OCI-LY3 (cell line): ENCODE data around the gene ERI3.

Experiments used
- H2AFZ ChIP-seq: fragments of 200-600, 300-600 bp; shearing (Covaris generic); 2 replicates; pipeline ENCODE4 v1.6.0; 2014; ENCODE audit warnings: antibody characterized with exemption, low read depth, low read length
- H3K27ac ChIP-seq: fragments of 200-600, 300-600 bp; sonication (generic); 2 replicates; pipeline ENCODE4 v1.5.1; 2014; ENCODE audit warnings: mild to moderate bottlenecking, low read length, moderate library complexity, mixed read lengths
- H3K27me3 ChIP-seq: fragments of 200-600, 300-600 bp; sonication (generic); 2 replicates; pipeline ENCODE4 v1.6.1; 2014; ENCODE audit warnings: low read depth, low read length, mixed read lengths
- H3K36me3 ChIP-seq: fragments of 200-600, 300-600 bp; sonication (generic); replicated peaks from 2 replicates; pipeline ENCODE3; 2014; ENCODE audit warnings: low read depth, low read length, mixed read lengths
- H3K4me1 ChIP-seq: fragments of 300-600, 200-600 bp; sonication (generic); 2 replicates; pipeline ENCODE4 v1.6.1; 2014; ENCODE audit warnings: low read length, mixed read lengths
- H3K4me2 ChIP-seq: fragments of 200-600, 300-600 bp; sonication (generic); 2 replicates; pipeline ENCODE4 v1.6.1; 2014; ENCODE audit warnings: low read length, mixed read lengths
- H3K4me3 ChIP-seq: fragments of 300-600, 200-600 bp; sonication (generic); 2 replicates; pipeline ENCODE4 v1.5.1; 2014; ENCODE audit warnings: antibody characterized with exemption, mild to moderate bottlenecking, low read length, moderate library complexity
- H3K79me2 ChIP-seq: fragments of 300-600, 200-600 bp; shearing (Covaris generic); 2 replicates; pipeline ENCODE4 v1.6.1; 2014; ENCODE audit warnings: mild to moderate bottlenecking, low read length, mixed read lengths
- H3K9ac ChIP-seq: fragments of 300-600, 200-600 bp; shearing (Covaris generic); 2 replicates; pipeline ENCODE4 v1.6.0; 2014; ENCODE audit warnings: mild to moderate bottlenecking, low read length, moderate library complexity
- H3K9me3 ChIP-seq: fragments of 200-600, 300-600 bp; shearing (Covaris generic); 2 replicates; pipeline ENCODE4 v1.6.1; 2014; ENCODE audit warnings: low read length, mixed read lengths; ENCODE audit not compliant: insufficient read depth
- H4K20me1 ChIP-seq: fragments of 200-600, 300-600 bp; sonication (generic); 2 replicates; pipeline ENCODE4 v1.6.1; 2016; ENCODE audit warnings: low read length, mixed read lengths; ENCODE audit not compliant: insufficient read depth
- EZH2phosphoT487 ChIP-seq: fragments of 200-600 bp; shearing (Covaris generic); IDR thresholded peaks from 2 replicates; pipeline ENCODE4 v1.6.1; 2018; ENCODE audit warnings: antibody characterized with exemption, mixed run types, low read depth
- TF ChIP-seq, protein P1 (sequence below): fragments of 200-600, 300-600 bp; sonication (generic); IDR thresholded peaks from 2 replicates; pipeline ENCODE4 v1.5.1; 2014; ENCODE audit warnings: antibody characterized with exemption, low read length, low read depth

The ERI3 gene

DNA sequence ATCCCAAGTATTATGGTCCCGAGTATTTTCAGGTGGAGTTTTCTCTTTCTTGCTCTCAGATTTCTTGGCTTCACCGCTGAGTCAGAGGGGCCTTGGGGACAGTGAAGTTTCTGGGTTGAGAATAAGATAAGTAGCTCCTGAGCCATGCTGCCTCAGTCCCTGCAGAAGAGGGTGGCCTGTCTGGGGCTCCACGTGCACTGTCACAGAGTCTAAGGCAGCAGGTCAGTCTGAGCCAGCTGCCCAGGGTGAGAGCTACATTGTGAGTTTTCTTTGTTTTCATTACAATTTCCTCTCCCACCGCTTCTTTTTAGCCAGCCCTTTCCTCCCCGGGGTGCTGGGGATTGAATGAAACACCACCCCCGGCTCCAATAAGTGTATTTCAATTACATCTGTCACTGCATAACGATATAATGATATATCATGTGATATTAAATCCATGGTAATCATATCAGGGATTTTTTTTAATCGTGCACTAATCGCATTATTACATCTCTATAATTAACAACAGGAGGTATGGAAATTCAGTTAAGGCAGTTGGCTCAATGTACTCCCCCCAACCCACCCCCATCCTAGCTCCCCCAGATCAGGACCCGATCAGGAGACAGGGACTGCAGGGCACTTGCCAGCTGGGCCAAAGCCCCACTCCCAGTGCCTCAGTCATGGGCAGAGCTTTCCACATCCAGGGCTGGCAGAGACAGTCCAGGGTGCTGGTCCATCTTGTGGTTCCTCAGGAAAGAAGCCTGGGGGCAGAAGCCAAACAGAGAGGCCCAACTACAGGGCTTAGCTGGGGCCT, 98.1 kb downstream of the ERI3 start:
- Histone ChIP-seq H3K9me3 (no peaks in the 10 kb centered on the region), H3K4me2 (no peak overlapping the region), H3K27me3 (no peaks in the 10 kb centered on the region), H3K79me2 (no peaks in the 10 kb centered on the region), H3K9ac (no peak overlapping the region), H4K20me1 (no peaks in the 10 kb centered on the region), H3K36me3 (no peaks in the 10 kb centered on the region), H3K27ac (no peak overlapping the region), H2AFZ (no peak overlapping the region), H3K4me3 (no peak overlapping the region), H3K4me1 (no peaks in the 10 kb centered on the region)
- TF ChIP-seq, protein P1, sequence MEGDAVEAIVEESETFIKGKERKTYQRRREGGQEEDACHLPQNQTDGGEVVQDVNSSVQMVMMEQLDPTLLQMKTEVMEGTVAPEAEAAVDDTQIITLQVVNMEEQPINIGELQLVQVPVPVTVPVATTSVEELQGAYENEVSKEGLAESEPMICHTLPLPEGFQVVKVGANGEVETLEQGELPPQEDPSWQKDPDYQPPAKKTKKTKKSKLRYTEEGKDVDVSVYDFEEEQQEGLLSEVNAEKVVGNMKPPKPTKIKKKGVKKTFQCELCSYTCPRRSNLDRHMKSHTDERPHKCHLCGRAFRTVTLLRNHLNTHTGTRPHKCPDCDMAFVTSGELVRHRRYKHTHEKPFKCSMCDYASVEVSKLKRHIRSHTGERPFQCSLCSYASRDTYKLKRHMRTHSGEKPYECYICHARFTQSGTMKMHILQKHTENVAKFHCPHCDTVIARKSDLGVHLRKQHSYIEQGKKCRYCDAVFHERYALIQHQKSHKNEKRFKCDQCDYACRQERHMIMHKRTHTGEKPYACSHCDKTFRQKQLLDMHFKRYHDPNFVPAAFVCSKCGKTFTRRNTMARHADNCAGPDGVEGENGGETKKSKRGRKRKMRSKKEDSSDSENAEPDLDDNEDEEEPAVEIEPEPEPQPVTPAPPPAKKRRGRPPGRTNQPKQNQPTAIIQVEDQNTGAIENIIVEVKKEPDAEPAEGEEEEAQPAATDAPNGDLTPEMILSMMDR, result no peak
- TF ChIP-seq EZH2phosphoT487, result no peak

DNA sequence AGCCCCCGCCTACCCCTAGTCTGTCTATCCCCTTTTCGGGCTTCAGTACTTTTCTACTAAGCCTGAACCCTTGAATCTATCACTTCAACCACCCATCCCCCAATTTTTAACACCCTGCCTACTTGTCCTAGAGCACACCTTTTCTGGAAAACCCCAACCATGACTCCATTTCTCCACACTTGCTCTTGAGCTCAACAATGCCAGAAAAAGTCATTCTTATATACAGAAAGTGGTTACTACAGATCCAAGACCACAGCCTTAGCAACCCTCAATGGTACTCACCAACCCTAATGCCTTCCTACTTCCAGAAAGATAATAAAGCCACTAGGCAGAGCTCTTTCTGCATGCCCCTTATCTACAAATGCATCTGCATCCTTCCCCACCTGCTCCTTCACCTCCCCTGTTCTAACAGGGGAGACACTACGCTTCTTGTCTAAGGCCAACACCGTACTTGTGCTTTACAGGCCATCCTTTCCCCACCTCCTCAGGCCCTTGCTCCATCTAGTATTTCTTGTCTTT, 100.6 kb downstream of the ERI3 start:
- no peaks in the 10 kb centered on the region for H3K4me1 ChIP-seq
- H3K27me3 ChIP-seq, result no peaks in the 10 kb centered on the region
- H3K27ac ChIP-seq, result no peak overlapping the region
- H2AFZ ChIP-seq, result no peak overlapping the region
- no peaks in the 10 kb centered on the region for H4K20me1 ChIP-seq
- no peaks in the 10 kb centered on the region for H3K36me3 ChIP-seq
- no peaks in the 10 kb centered on the region for H3K9me3 ChIP-seq
- no peak overlapping the region for H3K4me2 ChIP-seq
- H3K79me2 ChIP-seq, result no peaks in the 10 kb centered on the region
- no peak overlapping the region for H3K4me3 ChIP-seq
- TF ChIP-seq, protein P1, result no peak
- TF ChIP-seq EZH2phosphoT487, result no peak
- H3K9ac ChIP-seq, result no peak overlapping the region

DNA sequence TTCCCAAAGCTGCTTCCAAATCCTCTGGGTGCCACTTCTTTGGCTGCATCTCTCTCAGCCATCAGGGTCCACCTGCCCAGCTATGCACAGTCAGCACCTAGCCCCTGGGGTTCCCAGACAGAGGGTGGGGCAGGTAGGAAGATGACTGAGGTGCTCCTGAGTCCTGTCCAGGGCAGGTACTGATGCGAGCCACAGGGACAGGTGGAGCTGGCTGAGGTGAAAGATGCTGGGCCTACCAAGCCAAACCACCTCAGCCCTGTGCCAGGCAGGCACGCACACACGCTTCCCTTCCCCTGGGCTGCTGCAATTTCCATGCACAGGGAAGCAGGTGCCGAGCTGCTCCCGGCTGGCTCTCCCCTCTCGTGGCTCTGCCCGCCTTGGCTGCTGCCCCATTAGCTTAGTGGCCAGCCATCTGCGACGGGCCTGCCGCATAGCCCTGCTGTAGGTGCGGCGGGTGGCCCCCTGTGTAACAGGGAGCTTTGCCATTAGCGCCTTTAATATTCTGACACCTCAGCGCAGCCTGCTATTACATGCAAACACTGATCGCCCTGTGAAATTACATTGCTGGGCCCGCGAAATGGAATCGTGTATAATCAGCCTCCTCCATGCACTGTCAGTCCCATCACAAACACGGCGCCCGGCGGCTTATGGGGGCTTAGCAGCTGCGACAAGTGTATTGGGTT, 102.9 kb downstream of the ERI3 start:
- H3K4me2 ChIP-seq, result no peak overlapping the region
- no peaks in the 10 kb centered on the region for H4K20me1 ChIP-seq
- H3K36me3 ChIP-seq, result no peaks in the 10 kb centered on the region
- no peaks in the 10 kb centered on the region for H3K79me2 ChIP-seq
- no peak overlapping the region for H3K27ac ChIP-seq
- H3K9ac ChIP-seq, result no peak overlapping the region
- H3K4me3 ChIP-seq, result no peak overlapping the region
- H3K27me3 ChIP-seq, result no peaks in the 10 kb centered on the region
- no peaks in the 10 kb centered on the region for H3K4me1 ChIP-seq
- no peaks in the 10 kb centered on the region for H3K9me3 ChIP-seq
- TF ChIP-seq, protein P1, result no peak
- TF ChIP-seq EZH2phosphoT487, result no peak
- H2AFZ ChIP-seq, result no peak overlapping the region

DNA sequence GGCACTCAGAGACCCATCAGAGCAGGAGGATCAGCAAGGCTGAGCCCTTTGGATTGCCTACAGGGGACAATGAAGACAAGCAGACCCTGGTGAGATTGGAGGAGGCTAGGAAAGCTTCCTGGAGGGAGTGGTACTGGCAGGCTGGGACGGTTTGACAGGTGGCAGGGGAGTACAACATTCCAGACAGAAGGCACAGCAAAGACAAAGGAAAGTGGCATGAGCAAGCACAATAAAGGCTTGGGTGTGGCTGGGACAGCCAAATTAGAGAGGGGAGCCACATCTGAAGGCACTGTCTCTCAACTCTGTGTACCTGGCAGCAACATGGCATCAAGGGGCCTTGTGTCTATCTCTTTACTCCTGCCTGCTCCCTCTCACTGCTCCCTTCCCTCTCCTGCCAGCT, 103.6 kb downstream of the ERI3 start:
- Histone ChIP-seq H3K4me3 (no peak overlapping the region), H3K36me3 (no peaks in the 10 kb centered on the region), H3K9me3 (no peaks in the 10 kb centered on the region), H3K4me2 (no peak overlapping the region), H3K27ac (no peak overlapping the region), H3K9ac (no peak overlapping the region), H2AFZ (no peak overlapping the region), H3K27me3 (no peaks in the 10 kb centered on the region), H4K20me1 (no peaks in the 10 kb centered on the region), H3K4me1 (no peaks in the 10 kb centered on the region), H3K79me2 (no peaks in the 10 kb centered on the region)
- no peak for TF ChIP-seq EZH2phosphoT487
- TF ChIP-seq, protein P1, result no peak
